OCI-LY3 (cell line): ENCODE results near the gene PITPNM3.

Source experiments
- H2AFZ ChIP-seq: fragments of 200-600, 300-600 bp; shearing (Covaris generic); 2 replicates; pipeline ENCODE4 v1.6.0; 2014; ENCODE audit warnings: antibody characterized with exemption, low read depth, low read length
- H3K27ac ChIP-seq: fragments of 200-600, 300-600 bp; sonication (generic); 2 replicates; pipeline ENCODE4 v1.5.1; 2014; ENCODE audit warnings: mild to moderate bottlenecking, low read length, moderate library complexity, mixed read lengths
- H3K27me3 ChIP-seq: fragments of 200-600, 300-600 bp; sonication (generic); 2 replicates; pipeline ENCODE4 v1.6.1; 2014; ENCODE audit warnings: low read depth, low read length, mixed read lengths
- H3K36me3 ChIP-seq: fragments of 200-600, 300-600 bp; sonication (generic); replicated peaks from 2 replicates; pipeline ENCODE3; 2014; ENCODE audit warnings: low read depth, low read length, mixed read lengths
- H3K4me1 ChIP-seq: fragments of 300-600, 200-600 bp; sonication (generic); 2 replicates; pipeline ENCODE4 v1.6.1; 2014; ENCODE audit warnings: low read length, mixed read lengths
- H3K4me2 ChIP-seq: fragments of 200-600, 300-600 bp; sonication (generic); 2 replicates; pipeline ENCODE4 v1.6.1; 2014; ENCODE audit warnings: low read length, mixed read lengths
- H3K4me3 ChIP-seq: fragments of 300-600, 200-600 bp; sonication (generic); 2 replicates; pipeline ENCODE4 v1.5.1; 2014; ENCODE audit warnings: antibody characterized with exemption, mild to moderate bottlenecking, low read length, moderate library complexity
- H3K79me2 ChIP-seq: fragments of 300-600, 200-600 bp; shearing (Covaris generic); 2 replicates; pipeline ENCODE4 v1.6.1; 2014; ENCODE audit warnings: mild to moderate bottlenecking, low read length, mixed read lengths
- H3K9ac ChIP-seq: fragments of 300-600, 200-600 bp; shearing (Covaris generic); 2 replicates; pipeline ENCODE4 v1.6.0; 2014; ENCODE audit warnings: mild to moderate bottlenecking, low read length, moderate library complexity
- H3K9me3 ChIP-seq: fragments of 200-600, 300-600 bp; shearing (Covaris generic); 2 replicates; pipeline ENCODE4 v1.6.1; 2014; ENCODE audit warnings: low read length, mixed read lengths; ENCODE audit not compliant: insufficient read depth
- H4K20me1 ChIP-seq: fragments of 200-600, 300-600 bp; sonication (generic); 2 replicates; pipeline ENCODE4 v1.6.1; 2016; ENCODE audit warnings: low read length, mixed read lengths; ENCODE audit not compliant: insufficient read depth
- EZH2phosphoT487 ChIP-seq: fragments of 200-600 bp; shearing (Covaris generic); IDR thresholded peaks from 2 replicates; pipeline ENCODE4 v1.6.1; 2018; ENCODE audit warnings: antibody characterized with exemption, mixed run types, low read depth
- TF ChIP-seq, protein P1 (sequence below): fragments of 200-600, 300-600 bp; sonication (generic); IDR thresholded peaks from 2 replicates; pipeline ENCODE4 v1.5.1; 2014; ENCODE audit warnings: antibody characterized with exemption, low read length, low read depth

PITPNM3 gene

DNA sequence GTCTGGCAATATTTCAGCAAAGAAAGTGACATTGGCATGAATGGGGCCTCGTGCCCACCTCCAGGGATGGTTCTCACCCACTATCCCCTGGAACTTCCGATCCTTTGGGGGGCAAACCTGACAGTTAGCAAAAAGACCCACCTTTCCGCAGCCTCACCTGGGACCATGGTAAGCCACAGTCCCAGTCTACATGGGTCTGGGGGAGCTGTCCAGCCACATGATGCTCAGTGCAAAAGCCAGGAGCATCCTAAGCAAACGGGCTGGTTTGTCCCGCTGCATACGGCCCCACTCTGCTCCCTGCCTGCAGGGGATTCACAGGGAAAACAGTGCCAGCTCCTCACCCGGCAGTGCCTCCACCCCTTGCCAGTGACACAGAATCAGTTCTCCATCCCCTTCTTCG, 140.7 kb downstream of the PITPNM3 start:
- H3K27ac ChIP-seq: no peak overlapping the region
- H3K4me1 ChIP-seq: no peaks in the 10 kb centered on the region
- no peaks in the 10 kb centered on the region for H3K27me3 ChIP-seq
- H3K36me3 ChIP-seq: no peaks in the 10 kb centered on the region
- no peaks in the 10 kb centered on the region for H3K79me2 ChIP-seq
- no peak overlapping the region for H3K9ac ChIP-seq
- no peak overlapping the region for H3K4me3 ChIP-seq
- H4K20me1 ChIP-seq: no peaks in the 10 kb centered on the region
- H3K4me2 ChIP-seq: no peak overlapping the region
- no peaks in the 10 kb centered on the region for H3K9me3 ChIP-seq
- TF ChIP-seq EZH2phosphoT487: no peak
- TF ChIP-seq, protein P1, sequence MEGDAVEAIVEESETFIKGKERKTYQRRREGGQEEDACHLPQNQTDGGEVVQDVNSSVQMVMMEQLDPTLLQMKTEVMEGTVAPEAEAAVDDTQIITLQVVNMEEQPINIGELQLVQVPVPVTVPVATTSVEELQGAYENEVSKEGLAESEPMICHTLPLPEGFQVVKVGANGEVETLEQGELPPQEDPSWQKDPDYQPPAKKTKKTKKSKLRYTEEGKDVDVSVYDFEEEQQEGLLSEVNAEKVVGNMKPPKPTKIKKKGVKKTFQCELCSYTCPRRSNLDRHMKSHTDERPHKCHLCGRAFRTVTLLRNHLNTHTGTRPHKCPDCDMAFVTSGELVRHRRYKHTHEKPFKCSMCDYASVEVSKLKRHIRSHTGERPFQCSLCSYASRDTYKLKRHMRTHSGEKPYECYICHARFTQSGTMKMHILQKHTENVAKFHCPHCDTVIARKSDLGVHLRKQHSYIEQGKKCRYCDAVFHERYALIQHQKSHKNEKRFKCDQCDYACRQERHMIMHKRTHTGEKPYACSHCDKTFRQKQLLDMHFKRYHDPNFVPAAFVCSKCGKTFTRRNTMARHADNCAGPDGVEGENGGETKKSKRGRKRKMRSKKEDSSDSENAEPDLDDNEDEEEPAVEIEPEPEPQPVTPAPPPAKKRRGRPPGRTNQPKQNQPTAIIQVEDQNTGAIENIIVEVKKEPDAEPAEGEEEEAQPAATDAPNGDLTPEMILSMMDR: no peak
- no peak overlapping the region for H2AFZ ChIP-seq

- Histone ChIP-seq H3K4me3 (no peak overlapping the region), H3K9me3 (no peaks in the 10 kb centered on the region), H4K20me1 (no peaks in the 10 kb centered on the region), H3K27ac (no peak overlapping the region), H2AFZ (no peak overlapping the region), H3K36me3 (no peaks in the 10 kb centered on the region), H3K27me3 (no peaks in the 10 kb centered on the region), H3K9ac (no peak overlapping the region), H3K4me2 (no peak overlapping the region), H3K79me2 (no peaks in the 10 kb centered on the region), H3K4me1 (no peaks in the 10 kb centered on the region)
- TF ChIP-seq, protein P1: peak; percentile 57
- no peak for TF ChIP-seq EZH2phosphoT487
Observed at GRCh38 chr17:6413065-6413464, 143.3 kb downstream of the PITPNM3 start.

- Histone ChIP-seq H2AFZ (no peak overlapping the region), H3K9me3 (no peaks in the 10 kb centered on the region), H3K4me3 (no peak overlapping the region), H3K9ac (no peak overlapping the region), H3K27ac (no peak overlapping the region), H3K36me3 (no peaks in the 10 kb centered on the region), H3K79me2 (no peaks in the 10 kb centered on the region), H3K27me3 (no peaks in the 10 kb centered on the region), H3K4me1 (no peaks in the 10 kb centered on the region), H3K4me2 (no peak overlapping the region), H4K20me1 (no peaks in the 10 kb centered on the region)
- TF ChIP-seq, protein P1: no peak
- no peak for TF ChIP-seq EZH2phosphoT487
Observed at GRCh38 chr17:6408735-6409134, 147.6 kb downstream of the PITPNM3 start.

GRCh38 chr17:6408276-6408675, 148.1 kb downstream of the PITPNM3 start:
- no peaks in the 10 kb centered on the region for H3K79me2 ChIP-seq
- H4K20me1 ChIP-seq: no peaks in the 10 kb centered on the region
- H3K27ac ChIP-seq: no peak overlapping the region
- H2AFZ ChIP-seq: no peak overlapping the region
- no peak overlapping the region for H3K4me2 ChIP-seq
- H3K4me3 ChIP-seq: no peak overlapping the region
- TF ChIP-seq, protein P1: no peak
- no peak for TF ChIP-seq EZH2phosphoT487
- H3K9me3 ChIP-seq: no peaks in the 10 kb centered on the region
- H3K9ac ChIP-seq: no peak overlapping the region
- H3K4me1 ChIP-seq: no peaks in the 10 kb centered on the region
- no peaks in the 10 kb centered on the region for H3K27me3 ChIP-seq
- no peaks in the 10 kb centered on the region for H3K36me3 ChIP-seq
